HG03139 (cell line): ENCODE data around the gene TCF7L1.

Source experiments
- ATAC-seq: cut with Tn5 transposase; IDR thresholded peaks from one replicate; pipeline ENCODE4 v1.9.1; 2021; ENCODE audit not compliant: unreplicated experiment

TCF7L1 gene

DNA sequence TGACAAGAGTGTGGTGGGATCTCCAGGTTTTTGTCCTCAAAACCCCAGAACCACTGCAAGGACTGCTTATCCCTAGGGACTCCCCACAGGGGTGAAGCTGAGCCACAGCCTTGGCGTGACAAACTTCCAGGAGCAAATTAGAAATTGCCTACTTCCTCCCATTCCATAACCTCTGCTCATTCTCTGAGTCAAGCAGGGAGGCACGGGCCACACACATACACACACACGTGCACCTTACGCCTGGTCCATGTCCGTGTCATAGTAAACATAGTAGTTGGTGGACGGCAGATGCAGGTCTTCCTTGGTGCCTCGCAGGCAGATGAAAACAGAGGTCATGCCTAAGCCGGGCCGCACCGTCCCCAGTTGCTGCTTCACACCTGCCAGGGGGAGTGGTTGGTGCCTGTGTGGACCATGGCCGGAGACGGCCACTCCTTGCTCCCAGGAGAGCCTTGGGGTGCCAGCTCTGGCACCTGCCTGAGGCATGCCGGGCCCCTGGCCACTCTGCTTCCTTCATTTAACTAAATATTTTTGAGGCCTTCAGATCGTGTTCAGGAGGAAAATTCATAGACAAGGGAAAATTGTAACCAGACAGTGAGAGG, 211.3 kb downstream of the TCF7L1 start:
- ATAC-seq = no peak

DNA sequence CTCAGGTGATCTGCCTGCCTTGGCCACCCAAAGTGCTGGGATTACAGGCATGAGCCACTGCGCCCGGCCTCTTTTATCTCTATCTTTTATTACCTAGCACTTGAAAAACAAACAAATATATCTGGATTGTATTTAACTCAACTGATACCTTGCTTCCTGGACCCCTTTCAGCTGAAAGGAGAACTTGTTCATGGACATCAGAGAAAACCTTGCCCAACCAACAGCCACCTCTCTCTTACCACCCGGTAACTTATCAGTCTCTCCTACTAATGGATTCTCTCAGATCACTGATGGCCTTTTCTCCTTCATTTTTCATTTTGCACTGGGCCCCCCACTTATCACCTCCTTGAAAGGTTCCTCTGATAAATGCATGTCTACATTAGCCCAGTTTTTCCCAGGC, 214.4 kb downstream of the TCF7L1 start:
- no peak for ATAC-seq

DNA sequence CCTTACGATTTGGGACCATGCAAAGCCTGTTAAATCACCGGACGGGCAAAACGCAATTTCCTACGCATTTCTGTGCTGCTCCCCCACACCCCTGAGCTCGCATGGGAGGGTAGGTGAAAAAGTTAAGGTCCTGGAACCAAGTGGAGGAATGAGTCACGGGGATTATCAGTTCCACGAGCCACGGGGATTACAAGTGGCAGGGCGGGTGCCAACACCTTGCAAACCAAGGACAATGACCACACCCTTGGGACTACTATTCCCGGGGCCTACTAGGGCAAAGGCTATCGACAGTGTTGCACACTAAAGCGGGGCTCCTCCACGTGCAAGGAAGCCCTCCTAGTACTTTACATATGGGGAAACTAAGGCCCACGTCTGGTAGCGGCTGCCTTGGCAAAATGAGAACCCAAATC, 220.7 kb downstream of the TCF7L1 start:
- no peak for ATAC-seq

DNA sequence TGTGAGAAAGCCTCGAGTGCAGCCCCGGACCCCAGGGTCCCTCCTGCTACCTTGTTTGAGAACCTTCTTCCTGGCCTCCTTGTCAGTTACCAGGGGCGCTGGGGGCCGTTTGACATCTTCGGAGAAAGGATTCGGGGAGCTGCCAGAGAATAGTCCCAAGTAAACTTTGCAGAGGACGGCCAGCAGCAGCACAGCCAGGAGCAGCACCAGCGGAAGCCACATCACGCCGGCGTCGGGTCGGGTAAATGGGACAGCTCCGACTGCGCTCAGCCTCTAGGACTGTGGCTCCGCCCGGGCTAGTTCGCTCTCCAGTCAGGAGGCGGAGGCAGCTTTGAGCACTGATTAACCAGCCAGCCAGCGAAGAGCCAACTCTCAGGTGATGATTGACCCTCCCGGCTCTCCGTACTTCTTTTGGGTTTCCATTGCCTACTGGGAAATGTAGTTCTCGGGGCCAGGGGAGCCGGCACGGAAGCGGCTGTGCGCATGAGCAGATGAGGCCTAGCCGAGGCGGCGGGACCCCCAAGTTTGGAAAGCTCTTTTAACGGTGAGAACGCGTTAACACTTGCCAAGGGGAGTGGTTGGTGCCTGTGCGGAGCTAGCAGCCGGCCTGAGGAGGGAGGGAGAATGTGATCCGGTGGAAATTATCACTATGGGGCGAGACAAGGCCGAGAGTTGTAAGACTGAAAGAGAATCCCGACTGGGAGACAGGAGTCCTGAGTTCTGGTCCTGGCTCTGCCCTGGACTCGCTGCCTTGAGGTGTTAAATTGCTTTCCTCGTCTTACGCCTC, 221.3 kb downstream of the TCF7L1 start, which contains the start of the genes ELMOD3 and RETSAT:
ELMOD3 (plus strand) TSS at position 484 of the 787 bp plus-strand sequence. CDS start 2,430 bp downstream, outside the sequence.
RETSAT (minus strand) TSS at position 243 of the 787 bp plus-strand sequence; CDS start at position 222, 21 bp downstream.
- peak; percentile 94 for ATAC-seq

DNA sequence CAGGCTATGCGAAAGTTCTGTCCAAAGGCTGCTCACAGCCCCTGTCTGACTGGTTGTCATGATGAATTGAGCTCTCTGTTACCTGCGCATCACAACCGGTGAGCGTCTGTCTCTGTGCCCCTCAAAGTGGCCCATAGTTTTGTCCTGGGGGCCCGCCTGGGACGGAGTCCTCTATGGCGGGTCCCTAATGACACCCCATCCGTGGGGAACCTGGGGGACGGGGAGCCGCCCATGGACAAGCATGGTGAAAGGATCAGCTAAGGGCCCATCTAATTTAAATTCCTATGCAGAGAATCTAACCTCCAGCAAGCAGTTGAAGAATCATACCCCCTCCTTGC, 221.8 kb downstream of the TCF7L1 start:
- no peak for ATAC-seq

DNA sequence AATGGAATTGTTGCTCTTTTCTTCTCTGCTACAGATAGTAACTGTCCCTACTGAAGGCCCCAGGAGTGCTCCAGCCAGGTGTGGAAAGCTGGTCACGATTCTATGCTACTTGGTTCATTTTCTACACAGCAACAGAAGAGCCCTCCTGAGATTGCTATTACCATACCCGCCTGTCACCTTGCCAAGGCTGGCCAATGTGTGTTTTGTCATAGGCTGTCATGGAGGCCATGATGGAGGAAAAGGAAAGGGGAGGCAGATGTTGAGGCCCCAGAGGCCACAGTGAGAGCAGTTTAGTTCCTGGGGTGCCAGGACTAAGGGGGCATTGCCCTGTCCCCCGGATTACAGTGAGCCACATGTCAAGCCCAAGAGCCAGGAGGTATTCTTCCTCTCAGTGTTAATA, 222.3 kb downstream of the TCF7L1 start:
- no peak for ATAC-seq

DNA sequence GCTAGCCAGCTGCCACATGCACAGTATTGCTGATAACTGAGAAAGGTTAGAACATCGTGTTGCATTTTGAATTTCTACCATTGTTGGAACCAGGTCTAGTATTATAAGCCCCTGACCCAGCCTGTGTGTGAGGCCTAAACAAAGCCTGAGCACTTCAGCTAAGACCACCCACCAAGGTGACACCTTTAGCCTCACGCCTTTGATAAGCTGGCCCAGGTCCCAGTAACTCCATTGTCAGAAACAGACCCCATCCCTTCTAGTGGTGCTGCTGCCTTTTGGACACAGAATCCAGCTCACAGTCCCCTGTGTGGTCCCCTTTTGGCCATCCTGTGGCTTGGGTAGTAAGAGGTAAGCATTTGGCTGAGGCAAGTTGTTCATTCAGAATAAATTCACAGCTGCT, 223.0 kb downstream of the TCF7L1 start:
- ATAC-seq = no peak

DNA sequence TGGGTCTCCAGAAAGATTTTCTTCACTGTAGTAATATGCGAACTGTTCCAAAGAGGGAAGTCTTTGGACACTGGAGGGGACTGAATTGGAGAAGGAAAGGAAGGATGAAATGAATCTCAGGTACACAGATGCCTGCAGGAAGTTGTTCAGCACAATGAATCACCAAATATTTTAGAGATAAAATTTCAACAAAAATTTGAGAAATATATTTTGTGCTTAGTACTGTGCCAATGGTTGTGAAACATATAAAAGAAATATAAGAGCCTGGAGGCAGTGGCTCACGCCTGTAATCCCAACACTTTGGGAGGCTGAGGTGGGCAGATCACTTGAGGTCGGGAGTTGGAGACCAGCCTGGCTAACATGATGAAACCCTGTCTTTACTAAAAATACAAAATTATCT, 224.5 kb downstream of the TCF7L1 start:
- ATAC-seq = no peak
